Fibroblast of skin of right biceps (primary cell): ENCODE data around the gene ARHGDIA.
A peak's percentile ranks its signal among the peaks of the same experiment; 100 is the strongest.

Experiments
- DNase-seq: peaks from one replicate; pipeline ENCODE4 v3.0.0-alpha.2; 2013

Gene ARHGDIA

GRCh38 chr17:81905993-81906392 lies 34.9 kb upstream of the ARHGDIA start:
- DNase-seq, result no peak

- DNase-seq, result no peak
These were observed 34.3 kb upstream of the ARHGDIA start for GRCh38 chr17:81905424-81905875.

GRCh38 chr17:81904600-81905423 lies 33.7 kb upstream of the ARHGDIA start:
- no peak for DNase-seq

GRCh38 chr17:81903896-81904599 lies 32.9 kb upstream of the ARHGDIA start:
- no peak for DNase-seq

- no peak for DNase-seq
These were observed 32.3 kb upstream of the ARHGDIA start for GRCh38 chr17:81903415-81903831.

- no peak for DNase-seq
These were observed 31.7 kb upstream of the ARHGDIA start for GRCh38 chr17:81902653-81903414.

- DNase-seq, result peak; percentile 17
These were observed 31.0 kb upstream of the ARHGDIA start, which contains the start of gene NPB for GRCh38 chr17:81902023-81902652. TSS of gene NPB (plus strand) at chr17:81902238. CDS start at chr17:81902278, 40 bp downstream.

- DNase-seq, result no peak
These were observed 30.3 kb upstream of the ARHGDIA start for GRCh38 chr17:81901167-81902022.

GRCh38 chr17:81900181-81900820 lies 29.2 kb upstream of the ARHGDIA start:
- DNase-seq, result no peak

- no peak for DNase-seq
These were observed 28.5 kb upstream of the ARHGDIA start for GRCh38 chr17:81899514-81900166.

GRCh38 chr17:81898885-81899284 lies 27.7 kb upstream of the ARHGDIA start:
- no peak for DNase-seq

- peak; percentile 96 for DNase-seq
These were observed 27.1 kb upstream of the ARHGDIA start for GRCh38 chr17:81898029-81898866.

- no peak for DNase-seq
These were observed 24.3 kb upstream of the ARHGDIA start for GRCh38 chr17:81895400-81895799.

- no peak for DNase-seq
These were observed 20.1 kb upstream of the ARHGDIA start for GRCh38 chr17:81891303-81891552.

GRCh38 chr17:81890447-81891302 lies 19.5 kb upstream of the ARHGDIA start:
- no peak for DNase-seq

- no peak for DNase-seq
These were observed 18.5 kb upstream of the ARHGDIA start for GRCh38 chr17:81889602-81890001.

GRCh38 chr17:81888988-81889595 lies 18.0 kb upstream of the ARHGDIA start:
- DNase-seq, result no peak
